ENCODE results near the gene SMOC2.

Gene SMOC2

GRCh38 chr6:168415098-168415992 is 25.6 kb upstream of the SMOC2 start:
- no peak for DNase-seq (ENCODE audit: low read depth in 2 of 2, low spot score in 1 of 2)

GRCh38 chr6:168415993-168416530 is 24.9 kb upstream of the SMOC2 start:
- no peak for DNase-seq (ENCODE audit: low read depth in 2 of 2, low spot score in 1 of 2)

GRCh38 chr6:168416531-168416930 is 24.5 kb upstream of the SMOC2 start:
- no peak for DNase-seq (ENCODE audit: low read depth in 2 of 2, low spot score in 1 of 2)

GRCh38 chr6:168417191-168417590 is 23.8 kb upstream of the SMOC2 start:
- DNase-seq (ENCODE audit: low read depth in 2 of 2, low spot score in 1 of 2): no peak

GRCh38 chr6:168417679-168418557 is 23.1 kb upstream of the SMOC2 start:
- no peak for DNase-seq (ENCODE audit: low read depth in 2 of 2, low spot score in 1 of 2)

- DNase-seq (ENCODE audit: low read depth in 2 of 2, low spot score in 1 of 2): no peak
Observed at GRCh38 chr6:168418711-168419121, 22.3 kb upstream of the SMOC2 start.

GRCh38 chr6:168419569-168419968 is 21.4 kb upstream of the SMOC2 start:
- DNase-seq (ENCODE audit: low read depth in 2 of 2, low spot score in 1 of 2): no peak

- no peak for DNase-seq (ENCODE audit: low read depth in 2 of 2, low spot score in 1 of 2)
Observed at GRCh38 chr6:168420084-168420483, 20.9 kb upstream of the SMOC2 start.

GRCh38 chr6:168420706-168421105 is 20.3 kb upstream of the SMOC2 start:
- DNase-seq (ENCODE audit: low read depth in 2 of 2, low spot score in 1 of 2): no peak

- DNase-seq (ENCODE audit: low read depth in 2 of 2, low spot score in 1 of 2): no peak
Observed at GRCh38 chr6:168427184-168427583, 13.8 kb upstream of the SMOC2 start.

GRCh38 chr6:168428052-168428826 is 12.7 kb upstream of the SMOC2 start:
- no peak for DNase-seq (ENCODE audit: low read depth in 2 of 2, low spot score in 1 of 2)

GRCh38 chr6:168428863-168429262 is 12.1 kb upstream of the SMOC2 start:
- no peak for DNase-seq (ENCODE audit: low read depth in 2 of 2, low spot score in 1 of 2)

GRCh38 chr6:168432196-168432595 is 8.8 kb upstream of the SMOC2 start:
- DNase-seq (ENCODE audit: low read depth in 2 of 2, low spot score in 1 of 2): no peak

GRCh38 chr6:168433898-168434297 is 7.1 kb upstream of the SMOC2 start:
- DNase-seq (ENCODE audit: low read depth in 2 of 2, low spot score in 1 of 2): no peak

- DNase-seq (ENCODE audit: low read depth in 2 of 2, low spot score in 1 of 2): no peak
Observed at GRCh38 chr6:168434505-168434904, 6.5 kb upstream of the SMOC2 start.

GRCh38 chr6:168437751-168438150 is 3.2 kb upstream of the SMOC2 start:
- DNase-seq (ENCODE audit: low read depth in 2 of 2, low spot score in 1 of 2): no peak

- no peak for DNase-seq (ENCODE audit: low read depth in 2 of 2, low spot score in 1 of 2)
Observed at GRCh38 chr6:168438783-168439520, 2.0 kb upstream of the SMOC2 start.

- DNase-seq (ENCODE audit: low read depth in 2 of 2, low spot score in 1 of 2): no peak
Observed at GRCh38 chr6:168439794-168440450, 1.1 kb upstream of the SMOC2 start.

GRCh38 chr6:168441434-168442391 is 729 bp downstream of the SMOC2 start:
- no peak for DNase-seq (ENCODE audit: low read depth in 2 of 2, low spot score in 1 of 2)
